ENCODE data around the gene SCYGR6.
A peak's percentile ranks its signal among the peaks of the same experiment; 100 is the strongest.

The SCYGR6 gene, protein sequence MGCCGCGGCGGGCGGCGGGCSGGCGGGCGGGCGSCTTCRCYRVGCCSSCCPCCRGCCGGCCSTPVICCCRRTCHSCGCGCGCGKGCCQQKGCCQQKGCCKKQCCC

DNA sequence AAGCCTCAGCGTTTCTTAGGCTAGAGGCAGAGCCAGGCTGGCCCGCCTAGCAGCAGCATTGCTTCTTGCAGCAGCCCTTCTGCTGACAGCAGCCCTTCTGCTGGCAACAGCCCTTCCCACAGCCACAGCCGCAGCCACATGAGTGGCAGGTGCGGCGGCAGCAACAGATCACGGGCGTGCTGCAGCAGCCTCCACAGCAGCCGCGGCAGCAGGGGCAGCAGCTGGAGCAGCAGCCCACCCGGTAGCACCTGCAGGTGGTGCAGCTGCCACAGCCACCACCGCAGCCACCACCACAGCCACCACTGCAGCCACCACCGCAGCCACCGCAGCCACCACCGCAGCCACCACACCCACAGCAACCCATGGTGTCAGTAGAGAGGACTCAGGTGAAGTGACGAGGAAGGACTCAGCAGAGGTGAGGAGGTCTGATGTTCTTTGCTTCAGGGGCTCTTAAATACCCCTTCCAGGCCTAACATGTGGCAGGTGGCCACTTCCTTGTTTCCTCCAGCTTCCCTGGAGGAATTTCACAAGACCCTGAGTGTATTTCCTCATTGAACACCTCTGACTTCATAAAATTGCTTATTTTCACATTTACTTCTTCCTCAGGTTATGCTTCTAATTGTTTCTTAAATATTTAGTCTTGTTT lies at the start of gene SCYGR6:
SCYGR6 (minus strand) TSS at position 364 of the 646 bp plus-strand sequence; CDS start at position 364, 0 bp downstream.
- TF ChIP-seq, protein P1, sequence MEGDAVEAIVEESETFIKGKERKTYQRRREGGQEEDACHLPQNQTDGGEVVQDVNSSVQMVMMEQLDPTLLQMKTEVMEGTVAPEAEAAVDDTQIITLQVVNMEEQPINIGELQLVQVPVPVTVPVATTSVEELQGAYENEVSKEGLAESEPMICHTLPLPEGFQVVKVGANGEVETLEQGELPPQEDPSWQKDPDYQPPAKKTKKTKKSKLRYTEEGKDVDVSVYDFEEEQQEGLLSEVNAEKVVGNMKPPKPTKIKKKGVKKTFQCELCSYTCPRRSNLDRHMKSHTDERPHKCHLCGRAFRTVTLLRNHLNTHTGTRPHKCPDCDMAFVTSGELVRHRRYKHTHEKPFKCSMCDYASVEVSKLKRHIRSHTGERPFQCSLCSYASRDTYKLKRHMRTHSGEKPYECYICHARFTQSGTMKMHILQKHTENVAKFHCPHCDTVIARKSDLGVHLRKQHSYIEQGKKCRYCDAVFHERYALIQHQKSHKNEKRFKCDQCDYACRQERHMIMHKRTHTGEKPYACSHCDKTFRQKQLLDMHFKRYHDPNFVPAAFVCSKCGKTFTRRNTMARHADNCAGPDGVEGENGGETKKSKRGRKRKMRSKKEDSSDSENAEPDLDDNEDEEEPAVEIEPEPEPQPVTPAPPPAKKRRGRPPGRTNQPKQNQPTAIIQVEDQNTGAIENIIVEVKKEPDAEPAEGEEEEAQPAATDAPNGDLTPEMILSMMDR (IDR thresholded peaks at IDR 0.05; ENCODE audit: low read depth, low read length): no peak
- DNase-seq (ENCODE audit: low read depth, low spot score): no peak
- in situ Hi-C loops (cut with HindIII; ENCODE audit: low sequenced_read_pairs): no loop called here
- no peak within 1 kb of the TSS for H3K4me3 ChIP-seq (ENCODE audit: low read depth, low read length)

DNA sequence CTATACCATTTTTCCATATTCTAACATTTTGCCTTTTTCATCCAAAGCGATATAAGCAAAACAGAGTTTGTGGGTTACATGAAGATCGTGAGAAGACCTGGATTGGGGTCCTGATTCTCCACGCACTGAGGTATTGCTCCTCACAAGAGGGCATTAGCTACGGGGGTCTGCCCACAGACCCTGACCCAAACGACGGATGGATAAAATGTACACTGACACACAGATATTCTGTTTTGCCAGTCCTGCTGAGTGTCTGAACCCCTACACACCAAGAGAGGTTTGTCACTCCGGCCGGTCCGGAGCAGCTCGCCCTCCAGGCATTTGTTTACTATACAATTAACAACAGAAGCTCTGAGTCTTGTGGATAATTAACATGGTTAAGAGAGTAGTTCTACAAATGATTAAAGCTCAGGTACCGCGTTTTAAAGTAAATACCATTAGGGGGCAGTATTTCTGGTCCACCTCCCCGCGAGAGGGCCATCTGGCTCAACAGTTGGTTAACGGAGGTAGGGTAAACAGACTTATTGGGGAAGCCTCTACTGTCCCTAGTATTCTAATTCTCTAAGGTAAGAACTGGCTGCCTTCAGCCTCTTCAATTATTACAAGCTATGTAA lies 49.6 kb upstream of the SCYGR6 start:
- DNase-seq (ENCODE audit: low read depth, low spot score): no peak
- no peak overlapping the region for H3K4me3 ChIP-seq (ENCODE audit: low read depth, low read length)
- TF ChIP-seq, protein P1 (IDR thresholded peaks at IDR 0.05; ENCODE audit: low read depth, low read length): no peak
- in situ Hi-C loops (cut with HindIII; ENCODE audit: low sequenced_read_pairs): no loop called here

DNA sequence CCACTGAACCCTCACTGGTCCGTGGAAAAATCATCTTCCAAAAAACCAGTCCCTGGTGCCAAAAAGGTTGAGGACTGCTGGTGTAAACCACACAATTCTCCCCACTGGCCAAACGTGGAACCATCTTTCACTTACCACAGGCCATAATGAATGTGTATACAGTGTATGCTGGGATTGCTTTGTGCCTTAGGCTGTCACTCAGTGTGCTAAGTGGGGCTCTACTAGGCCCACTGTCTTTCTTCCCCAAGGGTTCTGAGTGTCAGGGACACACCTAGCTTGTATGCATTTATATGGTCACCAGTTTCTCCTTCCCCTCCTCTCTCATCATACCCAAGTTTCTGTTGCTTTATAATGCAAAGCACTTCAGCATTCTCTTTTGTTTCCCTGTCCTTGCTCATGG lies 48.4 kb upstream of the SCYGR6 start:
- in situ Hi-C loops (cut with HindIII; ENCODE audit: low sequenced_read_pairs): no loop called here
- DNase-seq (ENCODE audit: low read depth, low spot score): no peak
- TF ChIP-seq, protein P1 (IDR thresholded peaks at IDR 0.05; ENCODE audit: low read depth, low read length): no peak
- no peak overlapping the region for H3K4me3 ChIP-seq (ENCODE audit: low read depth, low read length)

DNA sequence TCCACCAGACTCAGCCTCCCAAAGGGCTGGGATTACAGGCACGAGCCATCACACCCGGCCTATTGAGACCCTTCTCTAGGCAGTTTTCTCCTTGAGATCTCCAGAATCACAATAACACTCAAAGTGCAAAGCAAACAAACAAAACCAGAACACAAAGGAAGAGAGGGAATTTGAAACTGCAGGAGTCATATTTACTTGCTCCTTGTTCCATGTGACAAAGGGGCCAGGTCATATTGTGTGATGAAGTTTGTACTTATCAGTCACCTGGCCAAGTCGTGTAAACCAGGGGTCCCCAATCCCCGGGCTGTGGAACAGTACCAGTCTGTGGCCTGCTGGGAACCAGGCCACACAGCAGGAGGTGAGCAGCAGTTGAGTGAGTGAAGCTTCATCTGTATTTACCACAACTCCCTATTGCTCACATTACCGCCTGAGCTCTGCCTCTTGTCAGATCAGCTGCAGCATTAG lies 47.7 kb upstream of the SCYGR6 start:
- in situ Hi-C loops (cut with HindIII; ENCODE audit: low sequenced_read_pairs): no loop called here
- TF ChIP-seq, protein P1 (IDR thresholded peaks at IDR 0.05; ENCODE audit: low read depth, low read length): no peak
- H3K4me3 ChIP-seq (ENCODE audit: low read depth, low read length): no peak overlapping the region
- peak; percentile 17 for DNase-seq (ENCODE audit: low read depth, low spot score)

DNA sequence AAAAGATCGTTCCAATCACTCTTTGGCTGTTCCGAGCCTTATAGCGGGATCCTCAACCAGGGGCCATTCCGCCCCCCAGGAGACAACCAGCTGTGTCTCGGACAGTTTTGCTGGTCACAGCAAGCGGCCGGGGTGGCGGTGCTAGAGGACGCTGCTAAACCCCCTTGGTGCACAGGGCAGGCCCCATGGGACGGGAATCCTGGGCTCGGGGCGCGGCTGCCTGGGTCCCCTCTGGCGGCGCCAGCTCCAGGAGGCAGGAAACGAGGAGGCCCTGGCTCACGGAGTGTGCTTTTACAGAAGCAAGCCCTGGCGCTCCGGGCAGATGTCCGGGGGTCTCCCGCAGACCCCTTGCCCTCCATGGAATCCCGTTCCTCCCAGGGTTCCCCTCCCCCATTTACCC lies 43.3 kb upstream of the SCYGR6 start:
- no peak overlapping the region for H3K4me3 ChIP-seq (ENCODE audit: low read depth, low read length)
- no peak for DNase-seq (ENCODE audit: low read depth, low spot score)
- in situ Hi-C loops (cut with HindIII; ENCODE audit: low sequenced_read_pairs): no loop called here
- TF ChIP-seq, protein P1 (IDR thresholded peaks at IDR 0.05; ENCODE audit: low read depth, low read length): no peak

DNA sequence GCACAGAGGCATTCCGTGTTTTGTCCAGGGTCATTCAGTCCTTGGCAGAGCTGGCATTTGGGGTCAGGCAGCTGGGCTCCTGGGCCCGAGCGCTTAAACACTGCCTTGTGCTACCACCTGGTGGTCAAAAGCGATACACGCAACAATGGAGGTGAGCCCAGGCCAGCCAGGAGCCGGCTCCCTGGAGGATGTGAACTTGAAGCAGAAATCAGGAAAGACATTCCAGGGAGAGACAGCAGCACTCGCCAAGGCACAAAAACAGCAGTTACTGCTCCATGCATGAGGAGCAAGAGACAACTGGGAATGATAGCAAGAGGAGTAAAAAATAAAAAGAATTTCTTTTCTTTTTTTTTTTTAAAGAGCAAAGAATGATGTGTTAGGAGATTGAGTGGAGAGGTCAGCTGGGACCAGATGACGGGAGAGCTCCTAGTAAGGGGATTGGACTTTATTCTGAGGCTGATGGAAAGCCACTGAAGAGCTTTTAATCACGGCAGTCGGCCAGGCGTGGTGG lies 41.9 kb upstream of the SCYGR6 start:
- H3K4me3 ChIP-seq (ENCODE audit: low read depth, low read length): no peak overlapping the region
- peak; percentile 73 for DNase-seq (ENCODE audit: low read depth, low spot score)
- in situ Hi-C loops (cut with HindIII; ENCODE audit: low sequenced_read_pairs): no loop called here
- TF ChIP-seq, protein P1 (IDR thresholded peaks at IDR 0.05; ENCODE audit: low read depth, low read length): peak; percentile 81

All from astrocyte of the spinal cord (primary cell).